Measurements from ENCODE around the gene SDK1. TPM values are rescaled to one million over a fixed set of nuclear protein-coding genes. Genes with fewer than 3 reads are reported as not detected.
A peak's percentile ranks its signal among the peaks of the same experiment; 100 is the strongest.

Gene SDK1
- total and polyA plus RNA-seq, 4 donors, result 10.4 to 11.6 (median 11.0) TPM

GRCh38 chr7:3760651-3761050, 459.6 kb downstream of the SDK1 start:
- 66% methylated on average over 4 of the region's 5 CpGs for WGBS (ENCODE audit: insufficient coverage)
- Histone ChIP-seq H3K9me3 (ENCODE audit: control insufficient read depth, insufficient read depth, low read length) (no peaks in the 10 kb centered on the region), H3K4me1 (ENCODE audit: control insufficient read depth, insufficient read depth, low read length) (no peaks in the 10 kb centered on the region), H3K4me3 (ENCODE audit: low read depth, low read length) (no peak overlapping the region), H3K36me3 (ENCODE audit: control insufficient read depth, insufficient read depth, low read length) (no peaks in the 10 kb centered on the region), H3K27me3 (ENCODE audit: control insufficient read depth, insufficient read depth, low read length) (no peaks in the 10 kb centered on the region), H3K27ac (ENCODE audit: low read depth, low read length) (no peak overlapping the region)
- DNase-seq (ENCODE audit: low read depth in 4 of 6, low spot score in 6 of 6), result peak in 2 of 6 donors; percentile 37 to 51

DNA sequence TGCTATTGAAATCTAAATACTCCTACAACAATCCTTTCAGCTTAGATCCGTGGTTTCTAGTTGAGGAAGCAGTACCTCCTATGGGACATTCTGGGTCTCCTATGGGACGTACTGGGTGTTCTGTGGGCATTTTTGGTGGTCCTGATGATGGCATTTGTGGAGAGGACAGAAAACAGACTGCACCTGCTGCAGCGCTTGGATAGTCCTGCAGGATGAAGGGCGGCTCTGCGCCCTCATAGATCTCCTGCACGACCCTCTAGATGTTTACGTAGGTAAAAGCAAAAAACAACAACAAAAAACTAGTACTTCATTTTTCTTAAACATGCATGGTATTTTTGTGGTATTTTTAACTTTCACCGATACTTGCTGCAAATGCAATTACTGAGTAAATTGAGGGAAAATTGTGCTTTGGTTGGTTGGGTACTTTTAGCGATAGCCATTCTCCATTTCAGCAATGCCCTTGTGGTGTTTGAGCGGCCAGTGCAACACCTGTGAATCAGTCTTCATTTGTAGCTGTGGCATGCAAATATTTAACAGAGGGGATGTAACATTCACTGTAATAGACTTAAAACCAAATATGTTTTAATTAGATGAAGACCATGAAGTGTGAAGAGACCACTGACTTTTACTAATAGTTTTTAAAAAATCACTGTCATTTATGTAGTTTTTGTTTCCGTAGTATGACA, 461.2 kb downstream of the SDK1 start:
- H3K9me3 ChIP-seq (ENCODE audit: control insufficient read depth, insufficient read depth, low read length), result no peaks in the 10 kb centered on the region
- no peaks in the 10 kb centered on the region for H3K4me1 ChIP-seq (ENCODE audit: control insufficient read depth, insufficient read depth, low read length)
- DNase-seq (ENCODE audit: low read depth in 4 of 6, low spot score in 6 of 6), result no peak
- WGBS (ENCODE audit: insufficient coverage), result 83% methylated on average over 1 of the region's 11 CpGs
- no peak overlapping the region for H3K4me3 ChIP-seq (ENCODE audit: low read depth, low read length)
- H3K27me3 ChIP-seq (ENCODE audit: control insufficient read depth, insufficient read depth, low read length), result no peaks in the 10 kb centered on the region
- H3K27ac ChIP-seq (ENCODE audit: low read depth, low read length), result no peak overlapping the region
- H3K36me3 ChIP-seq (ENCODE audit: control insufficient read depth, insufficient read depth, low read length), result no peaks in the 10 kb centered on the region

GRCh38 chr7:3767917-3768777, 467.1 kb downstream of the SDK1 start:
- peak in 5 of 6 donors; percentile 32 to 79 (median 47) for DNase-seq (ENCODE audit: low read depth in 4 of 6, low spot score in 6 of 6)
- WGBS (ENCODE audit: insufficient coverage), result 28% methylated on average over 5 of the region's 9 CpGs

GRCh38 chr7:3771906-3772305, 470.9 kb downstream of the SDK1 start:
- H3K4me3 ChIP-seq (ENCODE audit: low read depth, low read length), result no peak overlapping the region
- WGBS (ENCODE audit: insufficient coverage), result no CpG with 5 or more reads among the region's 3 CpGs
- peaks cover 5% of the 10 kb centered on the region for H3K9me3 ChIP-seq (ENCODE audit: control insufficient read depth, insufficient read depth, low read length)
- H3K27me3 ChIP-seq (ENCODE audit: control insufficient read depth, insufficient read depth, low read length), result no peaks in the 10 kb centered on the region
- H3K4me1 ChIP-seq (ENCODE audit: control insufficient read depth, insufficient read depth, low read length), result no peaks in the 10 kb centered on the region
- H3K27ac ChIP-seq (ENCODE audit: low read depth, low read length), result no peak overlapping the region
- no peak for DNase-seq (ENCODE audit: low read depth in 4 of 6, low spot score in 6 of 6)
- no peaks in the 10 kb centered on the region for H3K36me3 ChIP-seq (ENCODE audit: control insufficient read depth, insufficient read depth, low read length)

More at GRCh38 chr7:3767917-3768777, 467.1 kb downstream of the SDK1 start:
- Histone ChIP-seq H3K36me3 (ENCODE audit: control insufficient read depth, insufficient read depth, low read length) (no peaks in the 10 kb centered on the region), H3K4me3 (ENCODE audit: low read depth, low read length) (no peak overlapping the region), H3K27ac (ENCODE audit: low read depth, low read length) (no peak overlapping the region), H3K4me1 (ENCODE audit: control insufficient read depth, insufficient read depth, low read length) (no peaks in the 10 kb centered on the region), H3K27me3 (ENCODE audit: control insufficient read depth, insufficient read depth, low read length) (no peaks in the 10 kb centered on the region), H3K9me3 (ENCODE audit: control insufficient read depth, insufficient read depth, low read length) (peaks cover 5% of the 10 kb centered on the region)

DNA sequence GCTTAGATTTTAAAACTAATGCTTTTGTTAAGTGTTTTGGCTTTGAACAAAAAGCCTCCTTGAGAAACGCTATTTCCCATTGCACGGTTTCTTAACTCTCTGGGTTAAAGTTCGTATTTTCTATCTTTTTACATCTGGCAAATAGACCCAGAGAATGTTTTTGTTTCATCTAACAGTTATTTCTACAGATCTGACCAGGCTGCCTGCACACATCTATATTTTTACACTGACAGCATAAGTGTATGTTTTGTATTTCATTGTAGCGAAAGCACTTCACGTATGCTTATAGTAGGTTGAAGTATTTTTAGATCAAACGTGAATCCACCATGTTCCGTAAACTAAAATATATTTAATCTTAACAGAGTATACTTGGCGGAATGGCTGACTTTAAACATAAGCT, 477.3 kb downstream of the SDK1 start:
- H3K27ac ChIP-seq (ENCODE audit: low read depth, low read length), result no peak overlapping the region

DNA sequence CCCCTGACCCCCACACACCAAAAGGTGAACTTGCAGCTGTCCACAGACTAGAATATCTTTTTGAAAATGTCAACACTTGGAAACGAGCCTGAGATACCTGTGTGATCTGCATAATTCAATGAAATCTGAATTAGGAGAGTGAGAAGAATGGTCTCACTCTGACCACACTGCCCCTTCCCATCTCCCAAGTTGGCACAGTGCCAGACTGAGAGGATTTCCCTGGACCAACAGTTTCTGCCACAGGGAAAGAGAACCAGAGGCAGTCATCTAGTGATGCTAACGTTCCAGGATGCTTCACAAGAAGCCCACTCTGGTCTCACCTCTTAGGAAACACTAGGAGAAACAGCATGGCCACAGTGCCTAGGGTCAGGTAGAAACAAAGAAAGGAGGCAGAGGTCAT, 479.0 kb downstream of the SDK1 start:
- Histone ChIP-seq H3K27me3 (ENCODE audit: control insufficient read depth, insufficient read depth, low read length) (no peaks in the 10 kb centered on the region), H3K4me1 (ENCODE audit: control insufficient read depth, insufficient read depth, low read length) (no peaks in the 10 kb centered on the region), H3K9me3 (ENCODE audit: control insufficient read depth, insufficient read depth, low read length) (peaks cover 20% of the 10 kb centered on the region), H3K27ac (ENCODE audit: low read depth, low read length) (no peak overlapping the region), H3K36me3 (ENCODE audit: control insufficient read depth, insufficient read depth, low read length) (no peaks in the 10 kb centered on the region), H3K4me3 (ENCODE audit: low read depth, low read length) (no peak overlapping the region)
- DNase-seq (ENCODE audit: low read depth in 4 of 6, low spot score in 6 of 6), result no peak
- WGBS (ENCODE audit: insufficient coverage), result 100% methylated on average over 1 of the region's 2 CpGs

More for the DNA sequence above, 477.3 kb downstream of the SDK1 start:
- no peaks in the 10 kb centered on the region for H3K36me3 ChIP-seq (ENCODE audit: control insufficient read depth, insufficient read depth, low read length)
- no peaks in the 10 kb centered on the region for H3K27me3 ChIP-seq (ENCODE audit: control insufficient read depth, insufficient read depth, low read length)
- WGBS (ENCODE audit: insufficient coverage), result 100% methylated on average over 1 of the region's 8 CpGs
- no peak overlapping the region for H3K4me3 ChIP-seq (ENCODE audit: low read depth, low read length)
- peaks cover 20% of the 10 kb centered on the region for H3K9me3 ChIP-seq (ENCODE audit: control insufficient read depth, insufficient read depth, low read length)
- no peaks in the 10 kb centered on the region for H3K4me1 ChIP-seq (ENCODE audit: control insufficient read depth, insufficient read depth, low read length)
- peak in 1 of 6 donors; percentile 7 for DNase-seq (ENCODE audit: low read depth in 4 of 6, low spot score in 6 of 6)

DNA sequence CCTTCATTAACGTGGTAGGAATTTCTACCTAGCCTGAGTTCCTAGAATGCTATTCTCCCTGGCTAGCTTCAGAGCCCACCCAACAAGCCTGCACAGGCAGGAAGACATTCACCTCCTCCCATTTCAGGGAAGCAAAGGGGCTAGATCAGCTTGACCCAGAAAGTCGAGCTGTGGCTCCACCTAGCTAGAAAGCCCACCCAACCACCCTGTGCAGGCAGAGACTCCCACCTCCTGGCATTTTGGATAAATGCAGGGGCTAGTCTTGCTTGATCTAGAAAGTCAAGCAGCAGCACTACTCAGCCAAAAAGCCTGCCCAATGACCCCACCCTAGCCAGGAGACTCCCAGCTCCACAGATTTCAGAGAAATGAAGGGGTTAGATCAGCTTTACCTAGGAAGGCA, 479.5 kb downstream of the SDK1 start:
- Histone ChIP-seq H3K4me3 (ENCODE audit: low read depth, low read length) (no peak overlapping the region), H3K9me3 (ENCODE audit: control insufficient read depth, insufficient read depth, low read length) (peaks cover 20% of the 10 kb centered on the region), H3K36me3 (ENCODE audit: control insufficient read depth, insufficient read depth, low read length) (no peaks in the 10 kb centered on the region), H3K4me1 (ENCODE audit: control insufficient read depth, insufficient read depth, low read length) (no peaks in the 10 kb centered on the region), H3K27me3 (ENCODE audit: control insufficient read depth, insufficient read depth, low read length) (no peaks in the 10 kb centered on the region), H3K27ac (ENCODE audit: low read depth, low read length) (no peak overlapping the region)
- WGBS (ENCODE audit: insufficient coverage), result 90% methylated on average over 2 of the region's 2 CpGs
- no peak for DNase-seq (ENCODE audit: low read depth in 4 of 6, low spot score in 6 of 6)

- Histone ChIP-seq H3K27ac (ENCODE audit: low read depth, low read length) (no peak overlapping the region), H3K4me1 (ENCODE audit: control insufficient read depth, insufficient read depth, low read length) (no peaks in the 10 kb centered on the region), H3K36me3 (ENCODE audit: control insufficient read depth, insufficient read depth, low read length) (no peaks in the 10 kb centered on the region), H3K27me3 (ENCODE audit: control insufficient read depth, insufficient read depth, low read length) (no peaks in the 10 kb centered on the region), H3K9me3 (ENCODE audit: control insufficient read depth, insufficient read depth, low read length) (peaks cover 20% of the 10 kb centered on the region), H3K4me3 (ENCODE audit: low read depth, low read length) (no peak overlapping the region)
- DNase-seq (ENCODE audit: low read depth in 4 of 6, low spot score in 6 of 6), result no peak
- 93% methylated on average over 1 of the region's 1 CpG for WGBS (ENCODE audit: insufficient coverage)
Observed at GRCh38 chr7:3781607-3782006, 480.6 kb downstream of the SDK1 start.

DNA sequence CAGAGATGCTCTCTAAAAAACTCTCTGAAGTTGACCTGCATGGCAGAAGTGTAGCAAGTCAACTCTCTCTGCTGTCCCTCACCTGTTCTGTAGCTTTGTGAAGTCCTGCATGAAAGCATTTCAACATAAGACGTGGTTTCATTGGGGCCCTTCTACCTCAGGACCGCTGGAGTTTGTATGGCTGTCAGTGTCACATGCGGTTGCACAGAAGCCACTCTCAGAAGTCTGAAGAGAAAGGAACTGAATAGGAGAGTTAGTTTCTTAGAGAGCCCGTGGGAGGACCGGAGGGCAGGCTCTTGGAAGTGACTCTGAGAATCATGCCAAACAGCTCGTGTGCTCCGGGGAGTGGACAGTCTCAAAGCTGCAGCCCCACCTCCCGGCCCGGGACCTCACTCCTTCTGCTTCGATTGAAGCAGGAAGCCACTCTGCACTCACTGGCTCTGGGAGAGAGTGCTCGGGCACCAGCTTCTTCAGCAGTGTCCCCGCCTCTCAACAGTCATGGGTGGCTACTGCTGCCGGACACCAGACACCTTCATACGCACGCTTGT, 486.7 kb downstream of the SDK1 start:
- no peaks in the 10 kb centered on the region for H3K36me3 ChIP-seq (ENCODE audit: control insufficient read depth, insufficient read depth, low read length)
- H3K27ac ChIP-seq (ENCODE audit: low read depth, low read length), result no peak overlapping the region
- DNase-seq (ENCODE audit: low read depth in 4 of 6, low spot score in 6 of 6), result peak in 3 of 6 donors; percentile 20 to 48 (median 22)
- H3K9me3 ChIP-seq (ENCODE audit: control insufficient read depth, insufficient read depth, low read length), result no peaks in the 10 kb centered on the region
- WGBS (ENCODE audit: insufficient coverage), result 41% methylated on average over 15 of the region's 15 CpGs
- peaks cover 4% of the 10 kb centered on the region for H3K4me1 ChIP-seq (ENCODE audit: control insufficient read depth, insufficient read depth, low read length)
- no peaks in the 10 kb centered on the region for H3K27me3 ChIP-seq (ENCODE audit: control insufficient read depth, insufficient read depth, low read length)
- no peak overlapping the region for H3K4me3 ChIP-seq (ENCODE audit: low read depth, low read length)

All from spinal cord (tissue), 10 donors.